PFSK-1 (cell line): ENCODE results near the gene OR10Z1.

ENCODE experiments used
- POLR2AphosphoS5 ChIP-seq: IDR thresholded peaks from 2 replicates; pipeline ENCODE4 v1.6.1; 2012; ENCODE audit warnings: low read depth, mild to moderate bottlenecking, control low read depth, low read length, moderate library complexity
- SIN3A ChIP-seq: IDR thresholded peaks from 2 replicates; pipeline ENCODE4 v1.6.1; 2012; ENCODE audit warnings: mild to moderate bottlenecking, low read length, moderate library complexity, borderline replicate concordance; ENCODE audit not compliant: insufficient read depth
- TAF1 ChIP-seq: IDR thresholded peaks from 2 replicates; pipeline ENCODE4 v1.6.1; 2012; ENCODE audit warnings: low read length, control low read depth, borderline replicate concordance; ENCODE audit not compliant: insufficient read depth
- TF ChIP-seq, protein P1 (sequence below), 2 experiments: IDR thresholded peaks; 2 replicates each; pipeline versions ENCODE4 v1.6.1 to v1.8.0; 2011 to 2012; ENCODE audit warnings: low read depth in 2 of 2, low read length in 2 of 2, control low read depth in 1 of 2, inconsistent platforms in 1 of 2, mild to moderate bottlenecking in 1 of 2, moderate library complexity in 1 of 2; ENCODE audit not compliant: insufficient read depth in 1 of 2

DNA sequence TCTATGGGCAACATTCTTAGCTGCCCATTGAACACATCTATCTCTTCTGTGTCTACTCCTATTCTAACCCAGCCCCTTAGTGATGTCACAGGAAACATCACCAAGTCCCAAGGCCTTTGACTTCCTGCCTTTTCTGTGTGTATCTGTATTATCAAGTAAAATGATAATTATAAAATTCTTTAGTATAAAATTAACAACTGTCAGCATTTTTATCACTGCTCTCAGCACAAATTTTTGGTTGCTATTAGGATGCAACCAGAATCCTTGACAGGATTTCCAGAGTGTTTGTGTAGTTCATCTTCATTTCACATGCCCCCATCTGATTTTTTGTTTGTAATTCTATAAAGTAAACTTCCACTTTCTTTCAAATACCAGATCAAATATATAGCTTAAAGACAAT, 33.8 kb downstream of the OR10Z1 start:
- TF ChIP-seq TAF1: no peak
- TF ChIP-seq, protein P1, sequence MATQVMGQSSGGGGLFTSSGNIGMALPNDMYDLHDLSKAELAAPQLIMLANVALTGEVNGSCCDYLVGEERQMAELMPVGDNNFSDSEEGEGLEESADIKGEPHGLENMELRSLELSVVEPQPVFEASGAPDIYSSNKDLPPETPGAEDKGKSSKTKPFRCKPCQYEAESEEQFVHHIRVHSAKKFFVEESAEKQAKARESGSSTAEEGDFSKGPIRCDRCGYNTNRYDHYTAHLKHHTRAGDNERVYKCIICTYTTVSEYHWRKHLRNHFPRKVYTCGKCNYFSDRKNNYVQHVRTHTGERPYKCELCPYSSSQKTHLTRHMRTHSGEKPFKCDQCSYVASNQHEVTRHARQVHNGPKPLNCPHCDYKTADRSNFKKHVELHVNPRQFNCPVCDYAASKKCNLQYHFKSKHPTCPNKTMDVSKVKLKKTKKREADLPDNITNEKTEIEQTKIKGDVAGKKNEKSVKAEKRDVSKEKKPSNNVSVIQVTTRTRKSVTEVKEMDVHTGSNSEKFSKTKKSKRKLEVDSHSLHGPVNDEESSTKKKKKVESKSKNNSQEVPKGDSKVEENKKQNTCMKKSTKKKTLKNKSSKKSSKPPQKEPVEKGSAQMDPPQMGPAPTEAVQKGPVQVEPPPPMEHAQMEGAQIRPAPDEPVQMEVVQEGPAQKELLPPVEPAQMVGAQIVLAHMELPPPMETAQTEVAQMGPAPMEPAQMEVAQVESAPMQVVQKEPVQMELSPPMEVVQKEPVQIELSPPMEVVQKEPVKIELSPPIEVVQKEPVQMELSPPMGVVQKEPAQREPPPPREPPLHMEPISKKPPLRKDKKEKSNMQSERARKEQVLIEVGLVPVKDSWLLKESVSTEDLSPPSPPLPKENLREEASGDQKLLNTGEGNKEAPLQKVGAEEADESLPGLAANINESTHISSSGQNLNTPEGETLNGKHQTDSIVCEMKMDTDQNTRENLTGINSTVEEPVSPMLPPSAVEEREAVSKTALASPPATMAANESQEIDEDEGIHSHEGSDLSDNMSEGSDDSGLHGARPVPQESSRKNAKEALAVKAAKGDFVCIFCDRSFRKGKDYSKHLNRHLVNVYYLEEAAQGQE (IDR thresholded peaks at IDR 0.05; ENCODE audit: insufficient read depth in 1 of 2, low read depth in 2 of 2, low read length in 2 of 2): no peak
- TF ChIP-seq SIN3A: no peak
- no peak for TF ChIP-seq POLR2AphosphoS5
